ENCODE data around the gene DNAJC4.

Gene DNAJC4

GRCh38 chr11:64202992-64203391 is 27.4 kb upstream of the DNAJC4 start:
- in situ Hi-C loops (cut with MboI; ENCODE audit: low pct_unique_long_range_greater_than_20kb, low sequenced_read_pairs, unreplicated experiment): no loop called here
- TF ChIP-seq, protein P1, sequence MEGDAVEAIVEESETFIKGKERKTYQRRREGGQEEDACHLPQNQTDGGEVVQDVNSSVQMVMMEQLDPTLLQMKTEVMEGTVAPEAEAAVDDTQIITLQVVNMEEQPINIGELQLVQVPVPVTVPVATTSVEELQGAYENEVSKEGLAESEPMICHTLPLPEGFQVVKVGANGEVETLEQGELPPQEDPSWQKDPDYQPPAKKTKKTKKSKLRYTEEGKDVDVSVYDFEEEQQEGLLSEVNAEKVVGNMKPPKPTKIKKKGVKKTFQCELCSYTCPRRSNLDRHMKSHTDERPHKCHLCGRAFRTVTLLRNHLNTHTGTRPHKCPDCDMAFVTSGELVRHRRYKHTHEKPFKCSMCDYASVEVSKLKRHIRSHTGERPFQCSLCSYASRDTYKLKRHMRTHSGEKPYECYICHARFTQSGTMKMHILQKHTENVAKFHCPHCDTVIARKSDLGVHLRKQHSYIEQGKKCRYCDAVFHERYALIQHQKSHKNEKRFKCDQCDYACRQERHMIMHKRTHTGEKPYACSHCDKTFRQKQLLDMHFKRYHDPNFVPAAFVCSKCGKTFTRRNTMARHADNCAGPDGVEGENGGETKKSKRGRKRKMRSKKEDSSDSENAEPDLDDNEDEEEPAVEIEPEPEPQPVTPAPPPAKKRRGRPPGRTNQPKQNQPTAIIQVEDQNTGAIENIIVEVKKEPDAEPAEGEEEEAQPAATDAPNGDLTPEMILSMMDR (IDR thresholded peaks at IDR 0.05; ENCODE audit: extremely low read depth, insufficient read depth, missing control alignments): no peak
- no peak for DNase-seq (ENCODE audit: low spot score)

GRCh38 chr11:64203421-64204079 is 26.8 kb upstream of the DNAJC4 start:
- DNase-seq (ENCODE audit: low spot score): no peak
- in situ Hi-C loops (cut with MboI; ENCODE audit: low pct_unique_long_range_greater_than_20kb, low sequenced_read_pairs, unreplicated experiment): no loop called here
- TF ChIP-seq, protein P1 (IDR thresholded peaks at IDR 0.05; ENCODE audit: extremely low read depth, insufficient read depth, missing control alignments): no peak

DNA sequence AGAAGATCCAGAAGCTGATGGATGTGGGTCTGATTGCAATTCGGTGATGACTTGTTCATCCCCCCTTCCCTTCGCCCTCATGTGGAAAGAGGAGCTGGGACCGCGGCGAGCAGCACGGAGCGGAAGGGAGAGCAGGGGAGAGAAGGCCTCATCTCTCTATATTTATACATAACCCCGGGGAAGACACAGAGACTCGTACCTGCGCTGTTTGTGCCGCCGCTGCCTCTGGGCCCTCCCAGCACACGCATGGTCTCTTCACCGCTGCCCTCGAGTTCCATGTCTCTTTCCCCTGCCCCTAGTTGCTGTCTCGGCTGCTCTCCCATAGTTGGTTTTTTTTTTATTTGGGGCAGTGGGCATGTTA is 26.3 kb upstream of the DNAJC4 start:
- TF ChIP-seq, protein P1 (IDR thresholded peaks at IDR 0.05; ENCODE audit: extremely low read depth, insufficient read depth, missing control alignments): no peak
- in situ Hi-C loops (cut with MboI; ENCODE audit: low pct_unique_long_range_greater_than_20kb, low sequenced_read_pairs, unreplicated experiment): no loop called here
- DNase-seq (ENCODE audit: low spot score): no peak

DNA sequence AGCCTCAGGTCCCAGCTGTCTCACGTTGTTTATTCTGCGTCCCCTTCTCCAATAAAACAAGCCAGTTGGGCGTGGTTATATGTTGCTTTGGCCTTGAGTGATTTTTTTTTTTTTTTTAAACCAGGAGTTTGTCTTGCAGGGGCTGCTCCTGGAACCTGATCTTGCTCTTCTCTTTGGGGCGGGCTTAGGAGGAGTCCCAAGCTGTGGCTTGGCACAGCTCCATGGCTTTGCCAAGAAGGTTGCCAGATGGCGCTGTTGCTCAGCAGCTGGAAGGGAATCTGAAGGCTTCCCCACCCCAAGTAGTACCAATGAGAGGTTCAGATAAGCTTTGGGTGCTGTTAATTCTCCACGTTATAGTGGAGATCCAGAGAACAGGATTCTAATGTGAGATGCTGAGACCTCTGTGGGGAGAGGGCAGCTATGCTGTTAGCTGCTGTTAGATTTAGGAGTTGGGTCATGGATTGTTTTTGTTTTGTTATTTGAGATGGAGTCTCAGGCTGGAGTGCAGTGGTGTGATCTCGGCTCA is 25.8 kb upstream of the DNAJC4 start:
- peak; percentile 79 for DNase-seq (ENCODE audit: low spot score)
- TF ChIP-seq, protein P1 (IDR thresholded peaks at IDR 0.05; ENCODE audit: extremely low read depth, insufficient read depth, missing control alignments): peak; percentile 73
- in situ Hi-C loops (cut with MboI; ENCODE audit: low pct_unique_long_range_greater_than_20kb, low sequenced_read_pairs, unreplicated experiment): no loop called here

DNA sequence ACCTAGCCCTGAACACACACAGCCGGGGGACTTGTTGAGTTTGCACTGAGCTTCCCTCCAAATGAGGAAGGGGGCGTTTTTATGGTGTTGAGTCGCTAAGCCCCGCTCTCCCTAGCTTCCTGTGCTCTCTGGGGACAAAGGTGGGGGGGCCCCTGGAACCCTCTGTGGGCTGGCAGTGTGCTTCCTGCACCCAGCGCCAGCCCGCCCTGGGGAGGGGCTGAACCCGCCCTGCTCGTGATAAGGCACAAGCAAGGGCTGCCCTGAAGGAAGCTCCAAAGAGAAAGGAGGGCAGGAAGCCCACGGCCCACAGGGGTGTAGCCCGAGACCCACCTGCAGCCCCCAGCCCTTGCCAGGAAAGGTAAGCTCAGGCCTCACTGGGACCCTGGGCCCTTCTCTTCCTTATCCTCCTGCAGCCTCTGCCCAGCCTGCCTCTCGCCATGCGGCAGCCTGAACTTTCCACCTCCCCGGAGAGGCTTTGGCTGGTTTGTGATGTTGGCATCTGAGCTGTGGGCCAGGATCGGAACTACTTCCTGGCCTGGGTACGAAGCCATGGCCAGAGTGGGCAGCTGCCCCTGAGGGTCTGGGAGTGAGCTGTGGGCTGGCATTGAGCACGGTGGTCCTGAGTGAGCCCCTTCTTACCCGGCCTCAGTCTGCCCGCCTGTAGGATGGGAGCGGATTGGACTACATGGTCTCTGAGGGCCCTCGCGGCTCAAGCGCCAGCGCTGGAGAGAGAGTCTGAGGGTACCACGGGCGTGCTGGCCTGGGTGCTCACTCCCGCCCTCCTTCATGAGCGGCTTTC is 23.7 kb upstream of the DNAJC4 start, which contains the start of gene FERMT3:
FERMT3 (plus strand) TSS at position 265 of the 799 bp plus-strand sequence. CDS start 644 bp downstream, outside the sequence.
- in situ Hi-C loops (cut with MboI; ENCODE audit: low pct_unique_long_range_greater_than_20kb, low sequenced_read_pairs, unreplicated experiment): no loop called here
- DNase-seq (ENCODE audit: low spot score): peak; percentile 69
- TF ChIP-seq, protein P1 (IDR thresholded peaks at IDR 0.05; ENCODE audit: extremely low read depth, insufficient read depth, missing control alignments): no peak

DNA sequence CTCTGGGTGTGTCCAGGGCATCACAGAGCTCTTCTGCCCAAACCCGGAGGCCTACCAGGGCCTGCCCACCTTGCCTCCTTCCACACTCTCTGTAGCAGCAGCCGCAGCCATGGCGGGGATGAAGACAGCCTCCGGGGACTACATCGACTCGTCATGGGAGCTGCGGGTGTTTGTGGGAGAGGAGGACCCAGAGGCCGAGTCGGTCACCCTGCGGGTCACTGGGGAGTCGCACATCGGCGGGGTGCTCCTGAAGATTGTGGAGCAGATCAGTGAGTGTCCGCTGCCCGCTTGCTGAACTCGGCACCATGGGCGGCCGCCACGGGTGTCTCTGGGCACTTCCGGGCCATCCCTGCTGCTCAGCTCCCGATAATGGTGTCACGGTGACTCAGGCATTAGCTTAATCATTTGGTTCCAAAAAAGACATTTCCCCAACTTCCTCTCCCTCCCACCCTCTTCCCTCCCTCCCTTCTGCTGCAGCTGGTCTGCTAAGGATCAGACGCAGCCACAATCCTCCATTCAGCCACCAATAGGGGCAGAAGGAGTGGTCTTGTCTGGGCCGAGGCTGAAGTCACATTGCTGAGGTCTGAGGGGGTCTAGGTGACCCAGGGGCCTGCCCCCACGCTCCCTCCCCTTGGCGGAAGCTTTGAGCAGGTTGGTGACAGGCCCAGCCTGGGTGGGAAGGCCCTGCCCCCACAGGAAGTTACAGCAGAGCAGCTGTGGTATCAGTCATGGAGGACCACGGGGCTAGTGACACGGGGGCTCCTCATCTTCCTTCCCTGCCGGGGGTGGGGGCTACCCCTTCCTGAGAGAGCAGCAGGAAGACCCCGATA is 22.9 kb upstream of the DNAJC4 start:
- TF ChIP-seq, protein P1 (IDR thresholded peaks at IDR 0.05; ENCODE audit: extremely low read depth, insufficient read depth, missing control alignments): no peak
- in situ Hi-C loops (cut with MboI; ENCODE audit: low pct_unique_long_range_greater_than_20kb, low sequenced_read_pairs, unreplicated experiment): no loop called here
- peak; percentile 93 for DNase-seq (ENCODE audit: low spot score)
